ENCODE data around the gene COX14.
"Not testable (repeated sequence)": the region's sequence is repeated elsewhere in the genome, so short reads cannot be mapped to it uniquely, and the experiment has no call there.

COX14 gene

DNA sequence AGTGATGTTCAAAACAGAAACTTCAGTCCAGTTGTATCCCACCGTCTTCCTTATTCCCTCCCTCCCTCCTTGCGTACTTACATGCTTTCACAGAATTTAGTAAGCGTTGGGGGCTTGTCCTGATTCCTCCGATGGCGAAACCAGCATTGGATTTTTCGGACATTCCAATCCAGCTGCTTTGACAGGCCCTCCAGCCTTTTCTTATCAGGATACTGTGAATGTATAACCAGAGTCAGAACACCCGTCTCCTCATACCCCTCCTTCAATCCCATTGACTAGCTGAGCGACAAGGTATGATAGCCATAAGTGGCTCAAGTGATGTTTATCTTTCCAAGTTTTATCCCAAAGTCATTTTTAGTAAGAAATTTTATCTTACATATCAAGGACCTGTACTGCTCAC is 31.0 kb downstream of the COX14 start:
- Histone ChIP-seq H3K79me2 (ENCODE audit: insufficient read depth, low read length) (peaks cover 16% of the 10 kb centered on the region), H3F3A (ENCODE audit: low read depth) (no peaks in the 10 kb centered on the region), H3K36me3 (ENCODE audit: insufficient read depth, low read length) (peaks cover 54% of the 10 kb centered on the region; the same call in 1 of the 2 replicates)

DNA sequence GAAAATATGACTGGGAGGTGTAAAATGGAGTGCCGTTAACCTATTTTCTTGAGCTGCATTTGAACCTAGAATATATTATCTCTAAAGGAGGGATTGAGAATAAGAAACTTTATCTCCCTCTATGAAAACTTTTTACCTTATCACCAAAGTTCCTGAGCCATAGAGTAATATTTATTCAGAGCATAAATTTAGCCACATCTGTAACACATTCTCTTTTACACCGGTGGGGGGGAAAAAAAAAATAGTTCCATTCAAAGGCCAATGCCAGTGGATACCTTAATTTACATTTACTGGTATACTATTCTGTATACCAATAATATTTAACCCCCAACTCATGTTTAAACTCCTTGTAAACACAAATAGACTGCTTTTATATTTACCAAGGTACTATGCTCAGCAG is 33.4 kb downstream of the COX14 start:
- H3K4me1 ChIP-seq (ENCODE audit: insufficient read depth, low read length, poor library complexity, severe bottlenecking): no peaks in the 10 kb centered on the region
- H3K9me3 ChIP-seq (ENCODE audit: insufficient read depth, low read depth, low read length): no peaks in the 10 kb centered on the region
- no peak overlapping the region for H3K9ac ChIP-seq (ENCODE audit: low read depth, low read length, poor library complexity, severe bottlenecking)
- H4K20me1 ChIP-seq (ENCODE audit: insufficient read depth, low read length, poor library complexity, severe bottlenecking): no peaks in the 10 kb centered on the region
- no peaks in the 10 kb centered on the region for H3K9me2 ChIP-seq (replicated peaks; ENCODE audit: low read depth, low read length)
- H2AFZ ChIP-seq (ENCODE audit: low read length): no peak overlapping the region
- peaks cover 21% of the 10 kb centered on the region for H3K79me2 ChIP-seq (ENCODE audit: insufficient read depth, low read length)
- no peak for TF ChIP-seq EZH2phosphoT487 (IDR thresholded peaks at IDR 0.05; ENCODE audit: borderline replicate concordance)
- TF ChIP-seq, protein P1, sequence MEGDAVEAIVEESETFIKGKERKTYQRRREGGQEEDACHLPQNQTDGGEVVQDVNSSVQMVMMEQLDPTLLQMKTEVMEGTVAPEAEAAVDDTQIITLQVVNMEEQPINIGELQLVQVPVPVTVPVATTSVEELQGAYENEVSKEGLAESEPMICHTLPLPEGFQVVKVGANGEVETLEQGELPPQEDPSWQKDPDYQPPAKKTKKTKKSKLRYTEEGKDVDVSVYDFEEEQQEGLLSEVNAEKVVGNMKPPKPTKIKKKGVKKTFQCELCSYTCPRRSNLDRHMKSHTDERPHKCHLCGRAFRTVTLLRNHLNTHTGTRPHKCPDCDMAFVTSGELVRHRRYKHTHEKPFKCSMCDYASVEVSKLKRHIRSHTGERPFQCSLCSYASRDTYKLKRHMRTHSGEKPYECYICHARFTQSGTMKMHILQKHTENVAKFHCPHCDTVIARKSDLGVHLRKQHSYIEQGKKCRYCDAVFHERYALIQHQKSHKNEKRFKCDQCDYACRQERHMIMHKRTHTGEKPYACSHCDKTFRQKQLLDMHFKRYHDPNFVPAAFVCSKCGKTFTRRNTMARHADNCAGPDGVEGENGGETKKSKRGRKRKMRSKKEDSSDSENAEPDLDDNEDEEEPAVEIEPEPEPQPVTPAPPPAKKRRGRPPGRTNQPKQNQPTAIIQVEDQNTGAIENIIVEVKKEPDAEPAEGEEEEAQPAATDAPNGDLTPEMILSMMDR (conservative IDR thresholded peaks at IDR 0.05; ENCODE audit: low read length): no peak
- peaks cover 33% of the 10 kb centered on the region; the same call in 1 of the 2 replicates for H3K36me3 ChIP-seq (ENCODE audit: insufficient read depth, low read length)
- H3K4me2 ChIP-seq (ENCODE audit: low read depth, low read length, poor library complexity, severe bottlenecking): no peak overlapping the region
- H3F3A ChIP-seq (ENCODE audit: low read depth): no peaks in the 10 kb centered on the region
- no peak overlapping the region for H3K4me3 ChIP-seq (ENCODE audit: low read length, poor library complexity, severe bottlenecking)
- H3K27me3 ChIP-seq (ENCODE audit: insufficient read depth, low read length, poor library complexity, severe bottlenecking): no peaks in the 10 kb centered on the region

More for the DNA sequence above, 31.0 kb downstream of the COX14 start:
- Histone ChIP-seq H3K9ac (ENCODE audit: low read depth, low read length, poor library complexity, severe bottlenecking) (no peak overlapping the region), H2AFZ (ENCODE audit: low read length) (no peak overlapping the region), H3K27me3 (ENCODE audit: insufficient read depth, low read length, poor library complexity, severe bottlenecking) (no peaks in the 10 kb centered on the region), H3K4me1 (ENCODE audit: insufficient read depth, low read length, poor library complexity, severe bottlenecking) (no peaks in the 10 kb centered on the region), H3K4me3 (ENCODE audit: low read length, poor library complexity, severe bottlenecking) (no peak overlapping the region), H3K9me2 (replicated peaks; ENCODE audit: low read depth, low read length) (no peaks in the 10 kb centered on the region), H3K4me2 (ENCODE audit: low read depth, low read length, poor library complexity, severe bottlenecking) (no peak overlapping the region), H3K9me3 (ENCODE audit: insufficient read depth, low read depth, low read length) (no peaks in the 10 kb centered on the region), H4K20me1 (ENCODE audit: insufficient read depth, low read length, poor library complexity, severe bottlenecking) (no peaks in the 10 kb centered on the region)
- TF ChIP-seq EZH2phosphoT487 (IDR thresholded peaks at IDR 0.05; ENCODE audit: borderline replicate concordance): no peak
- TF ChIP-seq, protein P1 (conservative IDR thresholded peaks at IDR 0.05; ENCODE audit: low read length): no peak

DNA sequence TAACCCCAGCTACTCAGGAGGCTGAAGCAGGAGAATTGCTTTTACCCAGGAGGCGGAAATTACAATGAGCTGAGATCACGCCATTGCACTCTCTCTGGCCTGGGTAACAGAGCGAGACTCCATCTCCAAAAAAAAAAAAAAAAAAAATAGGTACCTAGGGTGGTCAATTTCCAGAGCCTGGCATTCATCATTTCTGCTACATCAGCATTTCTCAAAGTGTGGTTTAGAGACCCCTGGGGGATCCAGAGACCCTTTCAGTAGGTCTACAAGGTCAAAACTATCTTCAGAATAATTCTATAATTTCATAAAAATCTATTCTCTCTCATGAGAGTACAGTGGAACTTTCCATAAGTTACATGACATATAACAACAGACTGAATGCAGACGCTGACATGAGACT is 35.2 kb downstream of the COX14 start:
- H3K27me3 ChIP-seq (ENCODE audit: insufficient read depth, low read length, poor library complexity, severe bottlenecking): no peaks in the 10 kb centered on the region
- H2AFZ ChIP-seq (ENCODE audit: low read length): no peak overlapping the region
- no peaks in the 10 kb centered on the region for H3F3A ChIP-seq (ENCODE audit: low read depth)
- H3K36me3 ChIP-seq (ENCODE audit: insufficient read depth, low read length): peaks cover 16% of the 10 kb centered on the region; the same call in 1 of the 2 replicates
- no peaks in the 10 kb centered on the region for H4K20me1 ChIP-seq (ENCODE audit: insufficient read depth, low read length, poor library complexity, severe bottlenecking)
- no peak overlapping the region for H3K9ac ChIP-seq (ENCODE audit: low read depth, low read length, poor library complexity, severe bottlenecking)
- no peak overlapping the region for H3K4me3 ChIP-seq (ENCODE audit: low read length, poor library complexity, severe bottlenecking)
- no peak for TF ChIP-seq EZH2phosphoT487 (IDR thresholded peaks at IDR 0.05; ENCODE audit: borderline replicate concordance)
- TF ChIP-seq, protein P1 (conservative IDR thresholded peaks at IDR 0.05; ENCODE audit: low read length): no peak
- peaks cover 27% of the 10 kb centered on the region for H3K79me2 ChIP-seq (ENCODE audit: insufficient read depth, low read length)
- no peaks in the 10 kb centered on the region for H3K9me2 ChIP-seq (replicated peaks; ENCODE audit: low read depth, low read length)
- H3K4me1 ChIP-seq (ENCODE audit: insufficient read depth, low read length, poor library complexity, severe bottlenecking): peaks cover 4% of the 10 kb centered on the region
- H3K4me2 ChIP-seq (ENCODE audit: low read depth, low read length, poor library complexity, severe bottlenecking): no peak overlapping the region
- H3K9me3 ChIP-seq (ENCODE audit: insufficient read depth, low read depth, low read length): no peaks in the 10 kb centered on the region

DNA sequence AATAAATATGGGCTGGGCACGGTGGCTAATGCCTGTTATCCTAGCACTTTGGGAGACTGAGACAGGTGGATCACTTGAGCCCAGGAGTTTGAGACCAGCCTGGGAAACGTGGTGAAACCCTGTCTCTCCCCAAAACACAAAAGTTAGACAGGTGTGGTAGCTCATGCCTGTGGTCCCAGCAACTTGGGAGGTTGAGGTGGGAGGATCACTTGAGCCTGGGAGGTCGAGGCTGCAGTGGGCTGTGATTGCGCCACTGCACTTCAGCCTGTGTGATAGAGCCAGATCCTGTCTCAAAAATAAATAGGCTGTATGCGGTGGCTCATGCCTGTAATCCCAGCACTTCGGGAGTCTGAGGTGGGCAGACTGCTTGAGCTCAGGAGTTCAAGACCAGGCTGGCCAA is 36.0 kb downstream of the COX14 start:
- not testable (repeated sequence) for H3K4me1 ChIP-seq (ENCODE audit: insufficient read depth, low read length, poor library complexity, severe bottlenecking); H3K9me2 ChIP-seq (replicated peaks; ENCODE audit: low read depth, low read length); H3K36me3 ChIP-seq (ENCODE audit: insufficient read depth, low read length); H3K9ac ChIP-seq (ENCODE audit: low read depth, low read length, poor library complexity, severe bottlenecking); H3K4me2 ChIP-seq (ENCODE audit: low read depth, low read length, poor library complexity, severe bottlenecking); H2AFZ ChIP-seq (ENCODE audit: low read length); H3K9me3 ChIP-seq (ENCODE audit: insufficient read depth, low read depth, low read length); H3F3A ChIP-seq (ENCODE audit: low read depth); H4K20me1 ChIP-seq (ENCODE audit: insufficient read depth, low read length, poor library complexity, severe bottlenecking); H3K27me3 ChIP-seq (ENCODE audit: insufficient read depth, low read length, poor library complexity, severe bottlenecking); H3K4me3 ChIP-seq (ENCODE audit: low read length, poor library complexity, severe bottlenecking)
- peaks cover 31% of the 10 kb centered on the region for H3K79me2 ChIP-seq (ENCODE audit: insufficient read depth, low read length)
